K562 (cell line): Measurements from ENCODE around the gene ARID3A. TPM values are rescaled to one million over a fixed set of nuclear protein-coding genes. Genes with fewer than 3 reads are reported as not detected.

Experiments
- CREB1 ChIP-seq, 2 experiments: sonication (generic) in 1 of 2; formaldehyde crosslinking in 1 of 2; IDR thresholded peaks; 2 replicates each; pipeline versions ENCODE4 v1.6.1 to v1.8.0; 2012 to 2022; ENCODE audit warnings: inconsistent platforms in 1 of 2, mild to moderate bottlenecking in 1 of 2, missing genetic modification reagents in 1 of 2, moderate library complexity in 1 of 2
- CXXC5 ChIP-seq: fragments of 250-450 bp; sonication (Bioruptor Pico); IDR thresholded peaks from 2 replicates; pipeline ENCODE4 v1.8.0; 2022; ENCODE audit warnings: inconsistent platforms, mild to moderate bottlenecking, moderate library complexity
- EP400 ChIP-seq: fragments of 450-650 bp; IDR thresholded peaks from 2 replicates; pipeline ENCODE4 v1.6.1; 2017; ENCODE audit warnings: antibody characterized with exemption, mild to moderate bottlenecking, moderate library complexity
- MAFF ChIP-seq: IDR thresholded peaks from 2 replicates; pipeline ENCODE4 v1.6.1; 2012; ENCODE audit warnings: low read length, improper control_type of control experiment
- NFATC3 ChIP-seq: fragments of 450-650 bp; IDR thresholded peaks from 2 replicates; pipeline ENCODE4 v1.6.1; 2017; ENCODE audit warnings: mild to moderate bottlenecking
- NR1H2 ChIP-seq: sonication (generic); formaldehyde crosslinking; IDR thresholded peaks from 2 replicates; pipeline ENCODE4 v1.4.0; 2020; ENCODE audit warnings: mild to moderate bottlenecking, missing genetic modification reagents
- NRF1 ChIP-seq, 2 experiments: fragments of 450-650 bp; IDR thresholded peaks in 1 of 2; conservative IDR thresholded peaks in 1 of 2; 2 replicates each; pipeline ENCODE4 v1.6.1; 2014; ENCODE audit warnings: mild to moderate bottlenecking in 2 of 2
- PTBP1 ChIP-seq: fragments of 200-400 bp; formaldehyde crosslinking; IDR thresholded peaks from 2 replicates; pipeline ENCODE4 v1.6.1; 2017; ENCODE audit warnings: low read depth, low read length
- RBBP5 ChIP-seq: fragments of 200-600 bp; sonication (generic); IDR thresholded peaks from 2 replicates; pipeline ENCODE4 v1.6.1; 2012; ENCODE audit warnings: borderline replicate concordance, mild to moderate bottlenecking, low read length, control low read depth, inconsistent platforms; ENCODE audit not compliant: insufficient read depth, poor library complexity, severe bottlenecking
- RBM14 ChIP-seq: fragments of 200-400 bp; formaldehyde crosslinking; IDR thresholded peaks from 2 replicates; pipeline ENCODE4 v1.6.1; 2018; ENCODE audit warnings: low read depth, mild to moderate bottlenecking, low read length, moderate library complexity, borderline replicate concordance; ENCODE audit not compliant: insufficient read depth
- SREBF2 ChIP-seq: sonication (generic); formaldehyde crosslinking; IDR thresholded peaks from 2 replicates; pipeline ENCODE4 v1.4.0; 2020; ENCODE audit warnings: mild to moderate bottlenecking, missing genetic modification reagents
- U2AF2 ChIP-seq: fragments of 200-400 bp; formaldehyde crosslinking; optimal IDR thresholded peaks from 2 replicates; pipeline ENCODE3; 2017; ENCODE audit warnings: low read depth, mild to moderate bottlenecking, low read length
- ZFP1 ChIP-seq: fragments of 450-650 bp; formaldehyde crosslinking; IDR thresholded peaks from 2 replicates; pipeline ENCODE4 v1.4.0; 2020; ENCODE audit warnings: mild to moderate bottlenecking, mixed read lengths
- ZKSCAN3 ChIP-seq: fragments of 250-450 bp; sonication (Bioruptor Pico); IDR thresholded peaks from 2 replicates; pipeline ENCODE4 v1.4.0; 2020
- ZNF324 ChIP-seq: fragments of 250-450 bp; sonication (Bioruptor Pico); IDR thresholded peaks from 2 replicates; pipeline ENCODE4 v1.4.0; 2020; ENCODE audit warnings: mild to moderate bottlenecking
- ZNF561 ChIP-seq: fragments of 450-650 bp; formaldehyde crosslinking; conservative IDR thresholded peaks from 2 replicates; pipeline ENCODE4 v1.4.0; 2020; ENCODE audit warnings: mild to moderate bottlenecking, moderate library complexity
- ZNF707 ChIP-seq: fragments of 250-450 bp; sonication (Bioruptor Pico); conservative IDR thresholded peaks from 2 replicates; pipeline ENCODE4 v1.8.0; 2022; ENCODE audit warnings: inconsistent platforms, mild to moderate bottlenecking, moderate library complexity
- polyA plus RNA-seq, 8 experiments: library from polyadenylated mRNA; depleted of rRNA in 4 of 8; stranded (reverse) in 5 of 8; unstranded in 3 of 8; fragments of >200 nt; fragmentation: Nextera tagmentation in 2 of 8; fragmentation: Illumina TruSeq in 1 of 8; extraction: Ambion mirVana in 2 of 8; extraction: Trizol in 1 of 8; gene quantifications; 2 replicates each; pipeline versions ENCODE4 v1.2.1 to v1.2.3, GENCODE V29; 2011 to 2014; ENCODE audit warnings: inconsistent platforms in 1 of 8, missing spikeins in 1 of 8
- total RNA-seq, 7 experiments: library from RNA; depleted of rRNA in 6 of 7; stranded (reverse); fragments of >200 nt in 6 of 7; fragmentation: Illumina TruSeq in 2 of 7; extraction: Trizol in 2 of 7; gene quantifications; 2 replicates each; pipeline versions ENCODE4 v1.2.1 to v1.2.3, GENCODE V29; 2011 to 2021; ENCODE audit warnings: low replicate concordance in 1 of 7
- TF ChIP-seq, protein P1 (sequence below): fragments of 250-450 bp; sonication (Bioruptor Pico); IDR thresholded peaks from 2 replicates; pipeline ENCODE4 v1.5.0; 2021
- TF ChIP-seq, protein P2 (sequence below): fragments of 450-650 bp; IDR thresholded peaks from 2 replicates; pipeline ENCODE4 v1.6.1; 2016; ENCODE audit warnings: antibody characterized with exemption
- TF ChIP-seq, protein P3 (sequence below): sonication (generic); IDR thresholded peaks from 2 replicates; pipeline ENCODE4 v1.6.1; 2016
- TF ChIP-seq, protein P4 (sequence below): fragments of 150-350 bp; conservative IDR thresholded peaks from 2 replicates; pipeline ENCODE4 v1.6.1; 2014; ENCODE audit warnings: low read length

Gene ARID3A
- total and polyA plus RNA-seq, 9 of the 15 experiments (the other 6 are each of a cell fraction or from before 2014, with no cell fraction given) = 1.4 to 118 (median 31.2) TPM

DNA sequence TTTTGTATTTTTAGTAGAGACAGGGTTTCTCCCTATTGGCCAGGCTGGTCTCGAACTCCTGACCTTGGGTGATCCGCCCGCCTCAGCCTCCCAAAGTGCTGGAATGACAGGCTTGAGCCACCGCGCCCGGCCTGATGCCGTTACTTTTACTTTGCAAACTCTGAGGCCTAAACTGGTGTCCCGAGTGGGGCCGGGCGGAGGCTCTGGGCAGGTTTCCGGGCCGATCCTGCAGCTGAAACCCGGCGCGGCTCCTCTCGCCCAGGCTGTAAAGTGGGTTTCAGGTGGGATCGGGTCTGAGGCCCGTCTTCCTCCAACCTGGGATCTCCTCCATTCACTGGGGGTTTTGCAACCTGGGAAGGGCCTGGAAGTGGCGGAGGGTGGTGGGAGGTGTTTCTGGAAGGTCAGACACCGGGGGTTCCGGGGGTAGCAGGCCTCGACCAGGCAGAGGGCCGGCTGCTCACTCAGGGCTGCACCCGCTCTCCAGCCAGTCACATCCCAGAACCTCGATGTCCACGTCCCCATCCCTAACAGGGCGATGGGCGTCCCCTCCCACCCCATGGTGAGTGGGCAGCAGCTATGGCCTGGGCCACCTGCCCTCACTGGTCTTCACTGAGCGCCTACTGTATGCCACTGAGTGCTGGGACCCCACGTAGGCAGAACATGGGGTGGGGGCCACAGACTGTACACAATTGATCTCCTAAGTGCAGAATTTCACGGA, 37.0 kb downstream of the ARID3A start (continued):
- TF ChIP-seq NR1H2 (peak; percentile 72; the same call in 1 of the 2 replicates), CXXC5 (no peak), NRF1 (conservative IDR thresholded peaks at IDR 0.05 in 1 of 2, IDR thresholded peaks at IDR 0.05 in 1 of 2) (no peak), RBM14 (no peak), U2AF2 (no peak), SREBF2 (0 out of 2 replicates have a peak, but pooled peaks have one; percentile 27), ZNF707 (CRISPR knock-in tag) (no peak), ZKSCAN3 (CRISPR knock-in tag) (no peak), ZNF561 (CRISPR knock-in tag) (no peak), ZFP1 (CRISPR knock-in tag) (no peak), PTBP1 (no peak), RBBP5 (no peak), ZNF324 (CRISPR knock-in tag) (no peak), NFATC3 (no peak), CREB1 (IDR thresholded peaks at IDR 0.05) (no peak), CREB1 (CRISPR knock-in tag; IDR thresholded peaks at IDR 0.05) (no peak), MAFF (no peak), EP400 (no peak)
- TF ChIP-seq, protein P1, sequence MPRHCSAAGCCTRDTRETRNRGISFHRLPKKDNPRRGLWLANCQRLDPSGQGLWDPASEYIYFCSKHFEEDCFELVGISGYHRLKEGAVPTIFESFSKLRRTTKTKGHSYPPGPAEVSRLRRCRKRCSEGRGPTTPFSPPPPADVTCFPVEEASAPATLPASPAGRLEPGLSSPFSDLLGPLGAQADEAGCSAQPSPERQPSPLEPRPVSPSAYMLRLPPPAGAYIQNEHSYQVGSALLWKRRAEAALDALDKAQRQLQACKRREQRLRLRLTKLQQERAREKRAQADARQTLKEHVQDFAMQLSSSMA = no peak
- TF ChIP-seq, protein P2, sequence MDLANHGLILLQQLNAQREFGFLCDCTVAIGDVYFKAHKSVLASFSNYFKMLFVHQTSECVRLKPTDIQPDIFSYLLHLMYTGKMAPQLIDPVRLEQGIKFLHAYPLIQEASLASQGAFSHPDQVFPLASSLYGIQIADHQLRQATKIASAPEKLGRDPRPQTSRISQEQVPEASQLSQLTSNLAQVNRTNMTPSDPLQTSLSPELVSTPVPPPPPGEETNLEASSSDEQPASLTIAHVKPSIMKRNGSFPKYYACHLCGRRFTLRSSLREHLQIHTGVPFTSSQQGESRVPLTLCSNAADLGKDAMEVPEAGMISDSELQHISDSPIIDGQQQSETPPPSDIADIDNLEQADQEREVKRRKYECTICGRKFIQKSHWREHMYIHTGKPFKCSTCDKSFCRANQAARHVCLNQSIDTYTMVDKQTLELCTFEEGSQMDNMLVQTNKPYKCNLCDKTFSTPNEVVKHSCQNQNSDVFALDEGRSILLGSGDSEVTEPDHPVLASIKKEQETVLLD = no peak
- TF ChIP-seq, protein P3, sequence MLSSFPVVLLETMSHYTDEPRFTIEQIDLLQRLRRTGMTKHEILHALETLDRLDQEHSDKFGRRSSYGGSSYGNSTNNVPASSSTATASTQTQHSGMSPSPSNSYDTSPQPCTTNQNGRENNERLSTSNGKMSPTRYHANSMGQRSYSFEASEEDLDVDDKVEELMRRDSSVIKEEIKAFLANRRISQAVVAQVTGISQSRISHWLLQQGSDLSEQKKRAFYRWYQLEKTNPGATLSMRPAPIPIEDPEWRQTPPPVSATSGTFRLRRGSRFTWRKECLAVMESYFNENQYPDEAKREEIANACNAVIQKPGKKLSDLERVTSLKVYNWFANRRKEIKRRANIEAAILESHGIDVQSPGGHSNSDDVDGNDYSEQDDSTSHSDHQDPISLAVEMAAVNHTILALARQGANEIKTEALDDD = no peak
- TF ChIP-seq, protein P4, sequence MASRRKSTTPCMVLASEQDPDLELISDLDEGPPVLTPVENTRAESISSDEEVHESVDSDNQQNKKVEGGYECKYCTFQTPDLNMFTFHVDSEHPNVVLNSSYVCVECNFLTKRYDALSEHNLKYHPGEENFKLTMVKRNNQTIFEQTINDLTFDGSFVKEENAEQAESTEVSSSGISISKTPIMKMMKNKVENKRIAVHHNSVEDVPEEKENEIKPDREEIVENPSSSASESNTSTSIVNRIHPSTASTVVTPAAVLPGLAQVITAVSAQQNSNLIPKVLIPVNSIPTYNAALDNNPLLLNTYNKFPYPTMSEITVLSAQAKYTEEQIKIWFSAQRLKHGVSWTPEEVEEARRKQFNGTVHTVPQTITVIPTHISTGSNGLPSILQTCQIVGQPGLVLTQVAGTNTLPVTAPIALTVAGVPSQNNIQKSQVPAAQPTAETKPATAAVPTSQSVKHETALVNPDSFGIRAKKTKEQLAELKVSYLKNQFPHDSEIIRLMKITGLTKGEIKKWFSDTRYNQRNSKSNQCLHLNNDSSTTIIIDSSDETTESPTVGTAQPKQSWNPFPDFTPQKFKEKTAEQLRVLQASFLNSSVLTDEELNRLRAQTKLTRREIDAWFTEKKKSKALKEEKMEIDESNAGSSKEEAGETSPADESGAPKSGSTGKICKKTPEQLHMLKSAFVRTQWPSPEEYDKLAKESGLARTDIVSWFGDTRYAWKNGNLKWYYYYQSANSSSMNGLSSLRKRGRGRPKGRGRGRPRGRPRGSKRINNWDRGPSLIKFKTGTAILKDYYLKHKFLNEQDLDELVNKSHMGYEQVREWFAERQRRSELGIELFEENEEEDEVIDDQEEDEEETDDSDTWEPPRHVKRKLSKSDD = no peak
